Measurements from ENCODE around the gene MMADHC. TPM values are rescaled to one million over a fixed set of nuclear protein-coding genes. Genes with fewer than 3 reads are reported as not detected.

The MMADHC gene
- polyA plus RNA-seq, 1 donor (not counting 4 experiments of a cell fraction or from before 2014, with no cell fraction given) = 140 TPM

GRCh38 chr2:149534674-149535073 lies 52.9 kb downstream of the MMADHC start:
- H3K4me2 ChIP-seq (ENCODE audit: control insufficient read depth, extremely low read depth, insufficient read depth, low read depth, low read length) = no peak overlapping the region
- no peaks in the 10 kb centered on the region for H3K36me3 ChIP-seq (ENCODE audit: control insufficient read depth in 2 of 2, extremely low read depth in 1 of 2, insufficient read depth in 2 of 2, low read length in 2 of 2)
- H3K4me3 ChIP-seq (ENCODE audit: control insufficient read depth in 2 of 3, extremely low read depth in 1 of 3, insufficient read depth in 2 of 3, low read depth in 1 of 3, low read length in 3 of 3) = no peak overlapping the region
- no peaks in the 10 kb centered on the region for H3K27me3 ChIP-seq (ENCODE audit: control insufficient read depth, extremely low read depth, insufficient read depth, low read length)
- H3K9me1 ChIP-seq (ENCODE audit: control insufficient read depth, extremely low read depth, insufficient read depth, low read length) = no peaks in the 10 kb centered on the region
- no peak overlapping the region for H3K27ac ChIP-seq (ENCODE audit: control insufficient read depth, insufficient read depth, low read length)
- no peaks in the 10 kb centered on the region for H4K20me1 ChIP-seq (ENCODE audit: control insufficient read depth, extremely low read depth, insufficient read depth, low read length)
- TF ChIP-seq CTCF (optimal IDR thresholded peaks at IDR 0.05 in 1 of 3, IDR thresholded peaks at IDR 0.05 in 1 of 3, conservative IDR thresholded peaks at IDR 0.05 in 1 of 3; ENCODE audit: extremely low read depth in 1 of 3, insufficient read depth in 2 of 3, low read length in 3 of 3) = no peak
- TF ChIP-seq EZH2 (IDR thresholded peaks at IDR 0.05; ENCODE audit: low read length) = no peak
- peaks cover 11% of the 10 kb centered on the region for H3K4me1 ChIP-seq (ENCODE audit: control insufficient read depth, extremely low read depth, insufficient read depth, low read length)
- no peak overlapping the region for H2AFZ ChIP-seq (ENCODE audit: control insufficient read depth, low read length)
- no peaks in the 10 kb centered on the region for H3K9me3 ChIP-seq (ENCODE audit: control insufficient read depth, low read depth, low read length)
- no peak overlapping the region for H3K9ac ChIP-seq (ENCODE audit: control insufficient read depth, extremely low read depth, insufficient read depth, low read length)
- FAIRE-seq (no peak), DNase-seq (ENCODE audit: low read depth, low spot score) (no peak)
- dilution Hi-C loops (cut with MboI; ENCODE audit: extremely low pct_ligation_motif_present, low sequenced_read_pairs) = no loop called here
- no peaks in the 10 kb centered on the region for H3K79me2 ChIP-seq (ENCODE audit: control insufficient read depth, insufficient read depth, low read length)

- dilution Hi-C loops (cut with MboI; ENCODE audit: extremely low pct_ligation_motif_present, low sequenced_read_pairs) = no loop called here
- no peak for FAIRE-seq
- no peak for TF ChIP-seq EZH2 (IDR thresholded peaks at IDR 0.05; ENCODE audit: low read length)
- TF ChIP-seq CTCF (optimal IDR thresholded peaks at IDR 0.05 in 1 of 3, IDR thresholded peaks at IDR 0.05 in 1 of 3, conservative IDR thresholded peaks at IDR 0.05 in 1 of 3; ENCODE audit: extremely low read depth in 1 of 3, insufficient read depth in 2 of 3, low read length in 3 of 3) = no peak
- Histone ChIP-seq H2AFZ (ENCODE audit: control insufficient read depth, low read length) (no peak overlapping the region), H3K9ac (ENCODE audit: control insufficient read depth, extremely low read depth, insufficient read depth, low read length) (no peak overlapping the region), H3K9me3 (ENCODE audit: control insufficient read depth, low read depth, low read length) (no peaks in the 10 kb centered on the region), H3K9me1 (ENCODE audit: control insufficient read depth, extremely low read depth, insufficient read depth, low read length) (no peaks in the 10 kb centered on the region), H4K20me1 (ENCODE audit: control insufficient read depth, extremely low read depth, insufficient read depth, low read length) (no peaks in the 10 kb centered on the region), H3K79me2 (ENCODE audit: control insufficient read depth, insufficient read depth, low read length) (no peaks in the 10 kb centered on the region), H3K27ac (ENCODE audit: control insufficient read depth, insufficient read depth, low read length) (no peak overlapping the region), H3K4me3 (ENCODE audit: control insufficient read depth in 2 of 3, extremely low read depth in 1 of 3, insufficient read depth in 2 of 3, low read depth in 1 of 3, low read length in 3 of 3) (no peak overlapping the region), H3K27me3 (ENCODE audit: control insufficient read depth, extremely low read depth, insufficient read depth, low read length) (no peaks in the 10 kb centered on the region), H3K36me3 (ENCODE audit: control insufficient read depth in 2 of 2, extremely low read depth in 1 of 2, insufficient read depth in 2 of 2, low read length in 2 of 2) (no peaks in the 10 kb centered on the region), H3K4me1 (ENCODE audit: control insufficient read depth, extremely low read depth, insufficient read depth, low read length) (no peaks in the 10 kb centered on the region), H3K4me2 (ENCODE audit: control insufficient read depth, extremely low read depth, insufficient read depth, low read depth, low read length) (no peak overlapping the region)
- DNase-seq (ENCODE audit: low read depth, low spot score) = no peak
These were observed 58.6 kb downstream of the MMADHC start for GRCh38 chr2:149528983-149529382.

Data from keratinocyte (primary cell).